GM12801 (cell line): ENCODE results near the gene RASA2.

ENCODE experiments used
- TF ChIP-seq, protein P1 (sequence below): IDR thresholded peaks from one replicate; pipeline ENCODE4 v1.5.1; 2011; ENCODE audit warnings: control low read depth; ENCODE audit not compliant: insufficient read length; ENCODE audit errors: extremely low read depth

Gene RASA2

DNA sequence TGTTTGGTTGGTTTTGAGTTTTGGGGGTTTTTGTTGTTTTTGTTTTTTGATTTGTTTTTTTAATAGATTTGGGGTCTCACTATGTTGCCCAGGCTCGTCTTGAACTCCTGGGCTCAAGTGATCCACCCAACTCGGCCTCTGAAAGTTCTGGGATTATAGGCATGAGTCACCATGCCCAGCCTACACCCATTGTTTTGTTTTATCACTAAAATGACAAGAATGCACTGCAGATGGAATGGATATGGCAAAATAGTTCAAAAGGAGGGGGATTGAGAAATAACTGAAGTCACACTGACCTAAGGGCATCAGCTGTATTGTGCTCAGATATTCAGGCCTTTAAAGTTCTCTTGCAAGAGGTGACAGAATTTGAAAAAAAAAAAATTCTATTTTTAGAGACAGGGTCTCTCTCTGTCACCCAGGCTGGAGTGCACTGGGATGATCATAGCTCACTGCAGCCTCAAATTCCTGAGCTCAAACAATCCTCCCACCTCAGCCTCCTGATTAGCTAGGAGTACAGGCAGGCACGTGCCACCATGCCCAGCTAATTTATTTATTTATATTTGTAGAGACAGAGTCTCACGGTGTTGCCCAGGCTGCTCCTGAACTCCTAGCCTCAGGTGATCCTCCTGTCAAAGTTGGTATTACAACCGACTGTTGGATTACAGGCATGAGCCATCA is 4.4 kb upstream of the RASA2 start:
- TF ChIP-seq, protein P1, sequence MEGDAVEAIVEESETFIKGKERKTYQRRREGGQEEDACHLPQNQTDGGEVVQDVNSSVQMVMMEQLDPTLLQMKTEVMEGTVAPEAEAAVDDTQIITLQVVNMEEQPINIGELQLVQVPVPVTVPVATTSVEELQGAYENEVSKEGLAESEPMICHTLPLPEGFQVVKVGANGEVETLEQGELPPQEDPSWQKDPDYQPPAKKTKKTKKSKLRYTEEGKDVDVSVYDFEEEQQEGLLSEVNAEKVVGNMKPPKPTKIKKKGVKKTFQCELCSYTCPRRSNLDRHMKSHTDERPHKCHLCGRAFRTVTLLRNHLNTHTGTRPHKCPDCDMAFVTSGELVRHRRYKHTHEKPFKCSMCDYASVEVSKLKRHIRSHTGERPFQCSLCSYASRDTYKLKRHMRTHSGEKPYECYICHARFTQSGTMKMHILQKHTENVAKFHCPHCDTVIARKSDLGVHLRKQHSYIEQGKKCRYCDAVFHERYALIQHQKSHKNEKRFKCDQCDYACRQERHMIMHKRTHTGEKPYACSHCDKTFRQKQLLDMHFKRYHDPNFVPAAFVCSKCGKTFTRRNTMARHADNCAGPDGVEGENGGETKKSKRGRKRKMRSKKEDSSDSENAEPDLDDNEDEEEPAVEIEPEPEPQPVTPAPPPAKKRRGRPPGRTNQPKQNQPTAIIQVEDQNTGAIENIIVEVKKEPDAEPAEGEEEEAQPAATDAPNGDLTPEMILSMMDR, result no peak

DNA sequence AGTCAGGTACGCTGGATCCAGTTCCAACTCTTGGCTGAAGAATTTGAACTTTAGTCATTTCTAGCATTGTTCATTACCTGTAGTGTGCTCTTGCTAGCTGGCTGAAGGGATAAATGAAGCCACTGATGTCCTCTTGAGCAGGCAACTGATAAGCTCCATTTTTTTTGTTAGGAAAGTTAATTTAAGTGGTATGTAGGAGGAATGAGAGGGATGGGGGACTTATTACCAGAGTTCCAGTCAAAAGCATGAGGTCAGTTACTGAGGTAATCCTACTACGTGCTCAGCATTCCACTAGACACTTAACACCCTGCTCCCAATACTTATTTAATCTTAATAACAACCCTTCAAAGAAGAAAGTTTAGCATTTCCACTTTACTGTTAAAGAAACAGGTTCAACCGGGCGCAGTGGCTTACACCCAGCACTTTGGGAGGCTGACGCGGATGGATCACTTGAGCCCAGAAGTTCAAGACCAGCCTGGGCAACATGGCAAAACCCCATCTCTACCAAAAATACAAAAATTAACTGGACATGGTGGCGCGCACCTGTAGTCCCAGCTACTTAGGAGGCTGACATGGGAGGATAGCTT is 2.0 kb upstream of the RASA2 start:
- TF ChIP-seq, protein P1, result no peak

- TF ChIP-seq, protein P1, result no peak
Measured at GRCh38 chr3:141485641-141486495, 959 bp upstream of the RASA2 start.

GRCh38 chr3:141486496-141486745 is 406 bp upstream of the RASA2 start:
- TF ChIP-seq, protein P1, result no peak

DNA sequence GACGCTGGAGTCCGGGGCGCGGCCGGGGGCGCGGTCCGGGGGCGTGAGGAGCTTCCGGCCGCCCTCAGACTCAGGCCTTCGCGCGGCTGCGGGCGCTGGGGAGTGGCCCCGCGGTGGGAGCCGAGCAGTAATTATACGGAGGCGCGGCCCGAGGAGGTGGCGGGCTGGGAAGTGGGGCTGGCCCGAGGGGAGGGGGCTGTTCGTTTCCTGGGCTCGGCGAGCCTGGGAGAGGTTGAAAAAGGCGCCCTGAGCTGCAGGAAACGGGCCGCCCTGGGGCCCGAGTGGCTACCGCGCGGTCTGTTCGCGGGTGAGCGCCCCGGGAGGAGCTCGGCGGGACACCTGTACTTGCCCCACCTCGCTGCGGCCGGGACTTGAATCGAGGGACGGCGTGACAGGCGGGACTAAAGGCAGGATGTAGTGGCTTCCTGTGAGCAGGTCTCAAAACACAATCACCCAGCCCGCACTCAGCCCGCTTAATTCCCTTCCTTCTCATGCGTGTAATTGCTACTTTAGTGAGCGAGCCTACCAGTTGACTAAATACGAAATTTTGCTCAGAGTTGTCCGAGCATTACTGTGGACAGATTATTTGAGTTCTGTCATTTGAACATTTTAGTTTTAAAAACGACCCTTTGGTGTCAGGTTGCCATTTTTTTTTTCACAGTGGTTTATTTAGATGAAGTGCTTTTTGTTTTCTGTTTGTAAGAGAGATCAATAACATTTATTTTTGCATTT is 860 bp downstream of the RASA2 start:
- TF ChIP-seq, protein P1, result no peak

- TF ChIP-seq, protein P1, result no peak
Measured at GRCh38 chr3:141489203-141489602, 2.4 kb downstream of the RASA2 start.

DNA sequence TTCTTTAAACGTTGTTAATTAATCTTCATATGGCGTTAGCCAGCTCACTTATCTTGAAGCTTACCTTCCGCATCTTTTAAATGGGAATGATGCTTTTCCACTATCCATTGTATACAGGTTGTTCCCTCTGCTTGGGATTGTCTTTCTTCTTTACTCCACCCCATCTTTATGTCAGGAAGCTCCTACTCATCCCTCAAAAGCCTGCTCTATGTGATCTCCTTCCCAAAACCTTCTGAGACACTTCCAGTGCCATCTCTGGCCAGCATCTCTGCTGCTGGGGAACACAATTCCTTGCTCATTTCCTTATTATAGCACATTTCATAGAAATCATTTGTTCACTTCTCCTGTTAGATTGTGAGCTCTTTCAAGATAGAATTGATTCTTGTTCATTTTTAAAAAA is 4.3 kb downstream of the RASA2 start:
- TF ChIP-seq, protein P1, result no peak
